ENCODE measurements around the gene P2RX5. TPM values are rescaled to one million over a fixed set of nuclear protein-coding genes. Genes with fewer than 3 reads are reported as not detected.

The P2RX5 gene
- total RNA-seq, 1 experiment from 2014 or later: 8.8 TPM

DNA sequence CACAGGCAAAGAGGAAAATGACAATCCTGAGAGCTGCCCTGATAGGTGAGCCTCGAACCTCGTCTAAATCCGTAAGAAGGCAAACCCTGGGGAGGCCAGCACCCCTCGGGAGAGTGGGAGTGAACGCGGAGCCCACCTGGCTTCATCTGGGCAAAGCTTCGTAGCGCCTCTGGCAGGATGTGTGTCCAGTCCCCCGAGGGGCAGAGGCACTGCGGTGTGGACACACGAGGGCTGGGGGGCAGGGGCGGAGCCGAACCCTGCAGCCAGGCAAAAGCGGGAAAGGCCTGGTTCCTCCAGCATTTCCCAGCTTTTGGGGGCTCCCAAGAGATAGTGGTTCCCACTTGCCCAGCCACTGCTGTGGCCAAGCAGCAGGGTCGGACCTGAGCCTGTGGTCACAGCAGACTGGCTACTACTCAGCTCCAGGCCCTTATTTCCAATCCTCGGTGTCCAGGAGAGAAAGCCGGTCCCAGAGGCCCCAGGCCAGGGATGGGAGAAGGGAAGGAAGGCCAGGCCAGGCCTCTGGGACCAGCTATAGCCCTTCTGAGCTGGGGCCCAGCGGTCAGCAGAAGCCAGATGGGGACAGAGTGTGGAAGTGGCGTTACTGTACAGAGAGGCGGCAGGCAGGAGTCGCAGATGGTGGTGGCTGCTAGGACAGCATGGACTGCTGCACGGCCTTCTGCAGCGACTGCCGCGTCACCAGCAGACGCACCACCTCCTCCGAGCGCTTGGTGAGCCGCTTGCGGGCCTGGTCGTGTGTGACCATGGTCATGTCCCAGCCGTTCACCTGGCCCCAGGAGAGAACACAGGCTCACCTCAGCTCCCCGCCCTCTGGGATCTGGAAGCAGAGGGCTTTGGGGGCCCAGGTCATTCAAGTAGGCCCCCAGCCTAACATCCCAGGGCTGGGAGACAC, 32.6 kb downstream of the P2RX5 start:
- H3K4me1 Mint-ChIP-seq: peaks cover 13% of the 10 kb centered on the region
- no peak overlapping the region for H3K27ac Mint-ChIP-seq
- DNase-seq (ENCODE audit: low spot score): no peak
- no peak for TF ChIP-seq ZNF423 (CRISPR knock-in tag; IDR thresholded peaks at IDR 0.05)
- TF ChIP-seq MYBL2 (CRISPR knock-in tag; IDR thresholded peaks at IDR 0.05): no peak
- TF ChIP-seq ATF1 (CRISPR knock-in tag; IDR thresholded peaks at IDR 0.05): no peak
- TF ChIP-seq JAZF1 (CRISPR knock-in tag; IDR thresholded peaks at IDR 0.05): no peak
- no peak for TF ChIP-seq GRHL2 (CRISPR knock-in tag; IDR thresholded peaks at IDR 0.05; ENCODE audit: insufficient replicate concordance, severe bottlenecking)
- TF ChIP-seq, protein P1, sequence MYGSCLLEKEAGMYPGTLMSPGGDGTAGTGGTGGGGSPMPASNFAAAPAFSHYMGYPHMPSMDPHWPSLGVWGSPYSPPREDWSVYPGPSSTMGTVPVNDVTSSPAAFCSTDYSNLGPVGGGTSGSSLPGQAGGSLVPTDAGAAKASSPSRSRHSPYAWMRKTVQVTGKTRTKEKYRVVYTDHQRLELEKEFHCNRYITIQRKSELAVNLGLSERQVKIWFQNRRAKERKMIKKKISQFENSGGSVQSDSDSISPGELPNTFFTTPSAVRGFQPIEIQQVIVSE (CRISPR knock-in tag; IDR thresholded peaks at IDR 0.05; ENCODE audit: borderline replicate concordance): no peak
- TF ChIP-seq, protein P2, sequence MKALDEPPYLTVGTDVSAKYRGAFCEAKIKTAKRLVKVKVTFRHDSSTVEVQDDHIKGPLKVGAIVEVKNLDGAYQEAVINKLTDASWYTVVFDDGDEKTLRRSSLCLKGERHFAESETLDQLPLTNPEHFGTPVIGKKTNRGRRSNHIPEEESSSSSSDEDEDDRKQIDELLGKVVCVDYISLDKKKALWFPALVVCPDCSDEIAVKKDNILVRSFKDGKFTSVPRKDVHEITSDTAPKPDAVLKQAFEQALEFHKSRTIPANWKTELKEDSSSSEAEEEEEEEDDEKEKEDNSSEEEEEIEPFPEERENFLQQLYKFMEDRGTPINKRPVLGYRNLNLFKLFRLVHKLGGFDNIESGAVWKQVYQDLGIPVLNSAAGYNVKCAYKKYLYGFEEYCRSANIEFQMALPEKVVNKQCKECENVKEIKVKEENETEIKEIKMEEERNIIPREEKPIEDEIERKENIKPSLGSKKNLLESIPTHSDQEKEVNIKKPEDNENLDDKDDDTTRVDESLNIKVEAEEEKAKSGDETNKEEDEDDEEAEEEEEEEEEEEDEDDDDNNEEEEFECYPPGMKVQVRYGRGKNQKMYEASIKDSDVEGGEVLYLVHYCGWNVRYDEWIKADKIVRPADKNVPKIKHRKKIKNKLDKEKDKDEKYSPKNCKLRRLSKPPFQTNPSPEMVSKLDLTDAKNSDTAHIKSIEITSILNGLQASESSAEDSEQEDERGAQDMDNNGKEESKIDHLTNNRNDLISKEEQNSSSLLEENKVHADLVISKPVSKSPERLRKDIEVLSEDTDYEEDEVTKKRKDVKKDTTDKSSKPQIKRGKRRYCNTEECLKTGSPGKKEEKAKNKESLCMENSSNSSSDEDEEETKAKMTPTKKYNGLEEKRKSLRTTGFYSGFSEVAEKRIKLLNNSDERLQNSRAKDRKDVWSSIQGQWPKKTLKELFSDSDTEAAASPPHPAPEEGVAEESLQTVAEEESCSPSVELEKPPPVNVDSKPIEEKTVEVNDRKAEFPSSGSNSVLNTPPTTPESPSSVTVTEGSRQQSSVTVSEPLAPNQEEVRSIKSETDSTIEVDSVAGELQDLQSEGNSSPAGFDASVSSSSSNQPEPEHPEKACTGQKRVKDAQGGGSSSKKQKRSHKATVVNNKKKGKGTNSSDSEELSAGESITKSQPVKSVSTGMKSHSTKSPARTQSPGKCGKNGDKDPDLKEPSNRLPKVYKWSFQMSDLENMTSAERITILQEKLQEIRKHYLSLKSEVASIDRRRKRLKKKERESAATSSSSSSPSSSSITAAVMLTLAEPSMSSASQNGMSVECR (CRISPR knock-in tag; IDR thresholded peaks at IDR 0.05; ENCODE audit: borderline replicate concordance): no peak
- TF ChIP-seq MAX (CRISPR knock-in tag; IDR thresholded peaks at IDR 0.05): no peak
- TF ChIP-seq TEAD4 (CRISPR knock-in tag; IDR thresholded peaks at IDR 0.05): no peak
- TF ChIP-seq SMAD4 (CRISPR knock-in tag; IDR thresholded peaks at IDR 0.05): no peak
- no peak for TF ChIP-seq NFATC4 (CRISPR knock-in tag; IDR thresholded peaks at IDR 0.05)
- no peak for TF ChIP-seq CREB1 (CRISPR knock-in tag; IDR thresholded peaks at IDR 0.05)
- TF ChIP-seq ELF4 (CRISPR knock-in tag; IDR thresholded peaks at IDR 0.05; ENCODE audit: low read depth): no peak
- TF ChIP-seq MXD4 (CRISPR knock-in tag; IDR thresholded peaks at IDR 0.05; ENCODE audit: borderline replicate concordance): no peak
- CTCF ChIA-PET: interaction anchor here (1.1 to 1.7 kb wide), 2 partner anchors 19 to 128 kb away, joined by 3 to 7 read pairs; no protein-coding TSS in a partner anchor
- H3K36me3 Mint-ChIP-seq: peaks cover 11% of the 10 kb centered on the region; the same call in 1 of the 2 replicates
- H3K27me3 Mint-ChIP-seq (ENCODE audit: low read depth): no peaks in the 10 kb centered on the region
- no peaks in the 10 kb centered on the region for H3K9me3 Mint-ChIP-seq
- POLR2A ChIA-PET: interaction anchor here (0.6 kb wide), 1 partner anchor 449 kb away, joined by 3 read pairs; no protein-coding TSS in a partner anchor
- no peak overlapping the region for H3K4me3 Mint-ChIP-seq
- no peak for ATAC-seq

DNA sequence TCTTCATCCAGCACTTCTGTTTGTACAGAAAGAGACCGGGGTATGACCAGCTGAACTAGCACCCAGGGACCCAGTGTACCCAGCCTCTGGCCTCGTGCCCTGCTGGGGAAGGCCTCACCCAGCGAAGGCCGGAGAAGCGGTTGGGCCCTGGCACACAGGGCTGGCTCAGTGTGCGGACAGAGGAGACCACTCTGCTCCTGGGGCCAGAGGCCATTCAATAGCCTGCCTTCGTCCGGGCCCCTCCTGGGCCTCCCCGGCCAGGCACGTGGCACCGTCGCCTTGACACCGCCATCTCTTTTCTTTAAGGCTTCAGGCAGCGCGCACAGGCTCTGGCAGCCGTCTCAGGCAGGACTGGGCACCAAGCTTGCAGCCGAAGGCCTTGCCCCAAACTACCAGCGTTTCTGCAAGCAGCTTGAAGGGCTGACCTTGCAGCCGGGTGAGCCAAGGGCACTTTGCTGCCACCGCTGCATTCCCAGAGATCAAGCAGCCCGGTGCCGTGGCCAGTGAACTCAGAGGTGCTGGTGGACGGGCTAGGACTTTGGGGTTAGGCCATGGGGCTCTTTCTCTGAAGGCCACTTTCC, 35.6 kb downstream of the P2RX5 start:
- no peak overlapping the region for H3K4me3 Mint-ChIP-seq
- CTCF ChIA-PET: interaction anchor here (0.8 kb wide), 1 partner anchor 78 kb away, joined by 4 read pairs; no protein-coding TSS in a partner anchor
- H3K27me3 Mint-ChIP-seq (ENCODE audit: low read depth): no peaks in the 10 kb centered on the region
- no peaks in the 10 kb centered on the region for H3K9me3 Mint-ChIP-seq
- ATAC-seq (no peak), DNase-seq (ENCODE audit: low spot score) (no peak)
- POLR2A ChIA-PET: interaction anchor here (0.6 kb wide), 1 partner anchor 532 kb away, joined by 5 read pairs; no protein-coding TSS in a partner anchor
- peaks cover 11% of the 10 kb centered on the region; the same call in 1 of the 2 replicates for H3K36me3 Mint-ChIP-seq
- no peak overlapping the region for H3K27ac Mint-ChIP-seq
- no peaks in the 10 kb centered on the region for H3K4me1 Mint-ChIP-seq
- TF ChIP-seq CTCF (IDR thresholded peaks at IDR 0.05): no peak
- no peak for TF ChIP-seq KAT7 (CRISPR knock-in tag; IDR thresholded peaks at IDR 0.05; ENCODE audit: borderline replicate concordance)
- TF ChIP-seq GRHL2 (CRISPR knock-in tag; IDR thresholded peaks at IDR 0.05; ENCODE audit: insufficient replicate concordance, severe bottlenecking): no peak
- no peak for TF ChIP-seq MXD4 (CRISPR knock-in tag; IDR thresholded peaks at IDR 0.05; ENCODE audit: borderline replicate concordance)
- no peak for TF ChIP-seq ZNF281 (CRISPR knock-in tag; IDR thresholded peaks at IDR 0.05)
- TF ChIP-seq CREB1 (CRISPR knock-in tag; IDR thresholded peaks at IDR 0.05): no peak
- TF ChIP-seq EMX1 (CRISPR knock-in tag; IDR thresholded peaks at IDR 0.05): no peak
- no peak for TF ChIP-seq SOX15 (CRISPR knock-in tag; IDR thresholded peaks at IDR 0.05)
- no peak for TF ChIP-seq NR3C1 (CRISPR knock-in tag; conservative IDR thresholded peaks at IDR 0.05; ENCODE audit: low read depth)
- no peak for TF ChIP-seq FOXK1 (CRISPR knock-in tag; IDR thresholded peaks at IDR 0.05)
- no peak for TF ChIP-seq ZNF138 (CRISPR knock-in tag; conservative IDR thresholded peaks at IDR 0.05)
- no peak for TF ChIP-seq IRF2 (CRISPR knock-in tag; IDR thresholded peaks at IDR 0.05; ENCODE audit: borderline replicate concordance, low read depth)

Data from WTC11 (cell line).